Astrocyte (in vitro differentiated cells and primary cell): Measurements from ENCODE around the gene SYT3.

Experiments
- EZH2 ChIP-seq: IDR thresholded peaks from 2 replicates; pipeline ENCODE4 v1.6.1; 2012; ENCODE audit warnings: mild to moderate bottlenecking, low read length, inconsistent platforms; ENCODE audit not compliant: insufficient read depth
- TF ChIP-seq, protein P1 (sequence below): IDR thresholded peaks from 2 replicates; pipeline ENCODE4 v1.5.1; 2011; ENCODE audit warnings: low read depth, mild to moderate bottlenecking, inconsistent platforms, low read length, moderate library complexity; ENCODE audit not compliant: insufficient read depth

DNA sequence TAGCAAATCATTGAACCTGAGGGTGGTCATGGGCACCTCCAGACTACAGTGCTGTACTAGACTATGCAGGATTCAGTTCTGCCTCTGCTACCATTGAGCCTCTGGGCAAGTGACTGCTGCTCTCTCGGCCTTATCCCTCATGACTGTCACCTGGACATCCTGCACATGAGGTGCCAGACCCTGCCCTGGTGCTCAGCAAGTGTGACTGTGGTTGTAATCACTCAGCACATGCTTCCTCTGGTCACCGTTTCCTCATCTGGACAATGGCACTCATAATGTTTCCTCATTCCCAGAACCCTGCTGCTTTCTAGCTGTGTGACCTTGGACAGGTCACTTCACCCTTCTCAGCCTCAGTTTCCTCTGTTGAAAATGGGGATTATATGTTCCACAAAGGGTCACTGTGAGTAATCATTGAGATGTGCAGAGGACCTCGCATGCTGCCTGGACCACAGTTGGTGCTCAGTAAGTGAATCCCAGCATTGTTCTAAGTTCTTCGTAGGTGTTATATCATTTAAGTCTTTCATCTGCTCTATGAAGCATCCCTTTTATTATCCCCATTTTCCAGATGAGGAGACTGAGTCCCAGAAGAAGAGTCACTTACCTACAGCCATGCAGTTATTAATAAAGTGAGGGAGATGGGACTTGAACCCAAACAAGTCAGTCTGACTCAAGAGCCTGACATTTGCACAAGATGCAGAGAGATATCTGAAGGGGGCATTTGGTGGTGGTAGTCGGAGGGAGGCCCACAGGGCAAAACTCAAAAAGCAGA is 3.2 kb downstream of the SYT3 start:
- TF ChIP-seq, protein P1, sequence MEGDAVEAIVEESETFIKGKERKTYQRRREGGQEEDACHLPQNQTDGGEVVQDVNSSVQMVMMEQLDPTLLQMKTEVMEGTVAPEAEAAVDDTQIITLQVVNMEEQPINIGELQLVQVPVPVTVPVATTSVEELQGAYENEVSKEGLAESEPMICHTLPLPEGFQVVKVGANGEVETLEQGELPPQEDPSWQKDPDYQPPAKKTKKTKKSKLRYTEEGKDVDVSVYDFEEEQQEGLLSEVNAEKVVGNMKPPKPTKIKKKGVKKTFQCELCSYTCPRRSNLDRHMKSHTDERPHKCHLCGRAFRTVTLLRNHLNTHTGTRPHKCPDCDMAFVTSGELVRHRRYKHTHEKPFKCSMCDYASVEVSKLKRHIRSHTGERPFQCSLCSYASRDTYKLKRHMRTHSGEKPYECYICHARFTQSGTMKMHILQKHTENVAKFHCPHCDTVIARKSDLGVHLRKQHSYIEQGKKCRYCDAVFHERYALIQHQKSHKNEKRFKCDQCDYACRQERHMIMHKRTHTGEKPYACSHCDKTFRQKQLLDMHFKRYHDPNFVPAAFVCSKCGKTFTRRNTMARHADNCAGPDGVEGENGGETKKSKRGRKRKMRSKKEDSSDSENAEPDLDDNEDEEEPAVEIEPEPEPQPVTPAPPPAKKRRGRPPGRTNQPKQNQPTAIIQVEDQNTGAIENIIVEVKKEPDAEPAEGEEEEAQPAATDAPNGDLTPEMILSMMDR, result no peak
- TF ChIP-seq EZH2, result no peak
